GM21367 (cell line): ENCODE results near the gene KRTAP10-1.
"Not testable (repeated sequence)": the region's sequence is repeated elsewhere in the genome, so short reads cannot be mapped to it uniquely, and the experiment has no call there.

Source experiments
- ATAC-seq: cut with Tn5 transposase; IDR thresholded peaks from one replicate; pipeline ENCODE4 v1.9.1; 2021; ENCODE audit not compliant: unreplicated experiment

Gene KRTAP10-1

DNA sequence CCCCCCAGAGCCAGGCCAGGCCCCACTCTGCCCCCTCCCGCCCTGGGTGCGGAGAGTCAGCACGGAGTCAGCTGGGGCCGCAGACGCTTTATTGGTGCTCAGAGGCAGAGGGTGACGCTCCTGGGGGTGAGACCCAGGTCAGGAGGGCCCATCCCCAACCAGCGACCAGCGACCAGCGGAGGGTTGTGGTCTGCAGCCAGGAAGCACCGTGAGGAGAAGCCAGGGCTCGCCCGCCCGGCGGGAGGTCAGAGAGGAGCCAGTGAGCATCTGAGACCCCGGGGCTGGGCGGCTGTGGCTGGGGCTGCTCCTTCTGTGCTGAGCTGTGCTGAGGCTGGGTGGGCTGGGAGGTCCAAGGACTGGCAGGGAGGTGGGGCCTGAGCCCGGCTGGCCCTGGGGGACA lies 10.3 kb upstream of the KRTAP10-1 start:
- ATAC-seq = not testable (repeated sequence)

- ATAC-seq = no peak
Observed at GRCh38 chr21:44549525-44550211, 9.7 kb upstream of the KRTAP10-1 start.

DNA sequence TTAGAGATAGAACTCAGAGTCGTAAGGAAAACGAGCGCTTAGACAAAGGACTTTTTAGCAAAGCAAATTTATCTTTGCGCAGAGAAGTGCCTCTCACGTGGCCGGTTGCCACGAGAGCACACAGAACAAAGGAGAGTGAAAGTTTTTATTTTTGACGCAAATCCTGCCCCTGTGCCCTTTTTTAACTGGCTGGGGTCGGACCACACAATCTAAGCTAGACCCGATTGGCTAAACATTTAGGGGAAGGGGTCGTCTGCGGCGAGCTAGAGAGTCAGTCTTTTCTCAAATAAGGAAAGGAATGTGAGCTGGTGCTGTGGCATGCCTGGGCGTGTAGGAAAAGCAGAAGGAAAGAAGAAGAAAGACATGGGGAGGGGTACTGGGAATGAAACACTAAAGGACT lies 8.9 kb upstream of the KRTAP10-1 start:
- no peak for ATAC-seq

DNA sequence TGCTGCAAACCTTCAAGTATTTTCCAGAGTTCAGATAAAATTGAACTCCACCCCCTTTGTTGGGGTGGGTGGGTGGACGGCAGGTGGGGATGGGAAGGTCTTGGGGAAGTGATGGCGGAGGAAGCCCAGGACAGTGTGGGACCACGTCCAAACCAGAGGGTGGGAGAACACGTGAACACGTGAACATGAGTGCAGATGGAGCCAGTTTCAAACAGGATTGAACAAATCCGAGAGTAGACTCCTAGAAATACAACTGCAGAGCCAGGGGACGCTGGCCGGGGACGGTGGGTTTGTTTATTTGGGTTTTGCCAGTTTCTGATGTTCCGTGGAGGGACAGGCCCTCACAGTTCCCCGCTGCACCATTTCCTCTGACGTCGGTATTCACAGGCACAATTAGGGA lies 8.4 kb upstream of the KRTAP10-1 start:
- ATAC-seq = no peak

DNA sequence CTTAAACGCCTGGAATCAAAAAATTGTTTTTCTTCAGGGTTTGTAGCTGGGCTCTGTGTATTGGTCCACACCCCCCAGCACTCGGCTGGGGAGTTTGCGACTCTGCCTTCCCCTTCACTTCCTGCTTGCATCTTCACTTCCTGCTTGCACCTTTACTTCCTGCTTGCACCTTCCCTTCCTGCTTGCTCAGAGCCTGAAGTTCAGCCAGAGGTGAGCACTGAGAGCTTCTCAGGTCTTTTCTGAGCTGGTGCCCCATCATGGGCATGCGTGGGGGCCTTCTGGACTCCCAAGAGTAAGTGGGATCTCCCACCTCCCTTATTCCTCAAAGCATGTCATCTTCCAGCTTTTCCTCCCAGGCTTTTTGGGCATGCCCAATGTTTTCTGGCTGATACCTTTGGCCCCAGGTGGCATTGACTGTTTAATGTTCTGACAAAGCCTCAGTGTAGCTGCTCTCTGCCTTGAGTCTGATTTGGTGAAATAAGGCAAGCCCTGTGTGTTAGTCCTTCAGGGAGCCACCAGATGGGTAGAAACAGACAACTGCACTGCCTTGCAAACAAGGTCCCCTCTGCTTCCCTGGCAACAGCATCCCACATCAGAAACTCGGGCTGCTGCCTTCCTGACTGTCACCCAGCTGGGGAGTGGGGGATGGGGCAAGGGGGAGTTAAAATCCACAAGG lies 7.8 kb upstream of the KRTAP10-1 start:
- ATAC-seq = no peak

DNA sequence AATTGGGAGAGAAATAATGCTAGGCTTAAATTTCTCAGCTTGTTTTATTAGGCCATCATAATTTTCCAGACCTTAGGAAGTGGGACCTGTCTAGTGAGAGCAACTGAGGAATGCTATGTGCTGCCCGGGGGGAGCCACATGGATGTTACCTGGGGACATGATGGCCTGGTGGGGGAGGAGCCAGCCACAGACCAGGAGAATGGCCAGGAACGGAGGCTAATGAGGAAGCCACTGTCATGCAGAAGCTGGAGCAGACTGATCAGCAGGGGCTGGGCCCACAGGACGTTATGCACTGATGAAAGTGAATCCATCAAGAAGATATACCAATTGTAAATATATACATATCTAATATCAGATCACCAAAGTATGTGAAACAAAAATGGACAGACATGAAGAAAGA lies 4.6 kb upstream of the KRTAP10-1 start:
- no peak for ATAC-seq

- no peak for ATAC-seq
Observed at GRCh38 chr21:44542716-44543115, 2.7 kb upstream of the KRTAP10-1 start.

DNA sequence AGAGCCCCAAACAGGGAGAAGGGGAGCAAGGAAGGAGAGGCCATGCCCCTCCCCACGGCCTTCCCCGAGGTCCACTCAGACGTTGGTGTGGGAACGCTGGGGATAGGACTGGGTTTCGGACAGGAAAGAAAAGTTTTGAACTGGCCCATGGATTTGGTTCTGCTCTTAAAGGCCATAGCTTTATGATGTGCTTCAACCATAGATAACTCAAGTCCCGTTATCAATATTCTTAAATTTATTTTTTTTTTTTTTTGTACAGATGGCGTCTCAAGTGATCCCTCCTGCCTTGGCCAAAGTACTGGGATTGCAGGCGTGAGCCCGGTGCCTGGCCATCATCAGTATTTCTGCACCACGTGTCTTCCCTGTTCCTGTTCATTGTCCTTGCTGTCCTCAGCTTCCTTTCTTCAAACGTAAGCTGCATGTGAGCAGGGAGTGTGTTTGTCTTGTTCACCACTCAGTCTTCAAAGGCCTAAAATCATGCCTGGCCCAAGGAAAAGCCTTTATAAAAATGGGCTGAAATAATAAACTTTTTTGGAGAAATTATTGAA lies 820 bp upstream of the KRTAP10-1 start:
- no peak for ATAC-seq

GRCh38 chr21:44539046-44539445 lies 949 bp downstream of the KRTAP10-1 start:
- ATAC-seq = no peak

- no peak for ATAC-seq
Observed at GRCh38 chr21:44537930-44538911, 1.8 kb downstream of the KRTAP10-1 start.

DNA sequence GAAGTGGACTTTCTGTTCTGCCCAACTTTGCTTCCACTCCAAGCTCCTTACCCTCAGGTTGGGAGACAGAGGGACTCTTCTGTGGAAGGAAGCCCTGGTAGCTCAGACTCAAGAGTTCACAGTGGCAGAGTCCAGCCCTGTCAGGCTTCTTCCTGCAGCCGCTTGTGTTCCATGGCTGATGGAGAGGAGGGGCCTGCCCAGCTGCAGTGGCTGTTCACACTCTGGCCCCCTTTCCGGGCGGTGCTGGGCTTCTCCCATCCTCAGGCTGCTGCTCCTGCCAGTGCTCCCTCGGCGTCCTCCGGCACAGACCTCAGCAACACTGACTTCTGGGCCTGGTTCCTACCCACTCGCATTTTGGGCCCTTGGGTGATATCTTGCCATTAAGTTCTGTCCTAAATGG lies 4.0 kb downstream of the KRTAP10-1 start:
- ATAC-seq = no peak

GRCh38 chr21:44534688-44535087 lies 5.3 kb downstream of the KRTAP10-1 start:
- ATAC-seq = no peak

DNA sequence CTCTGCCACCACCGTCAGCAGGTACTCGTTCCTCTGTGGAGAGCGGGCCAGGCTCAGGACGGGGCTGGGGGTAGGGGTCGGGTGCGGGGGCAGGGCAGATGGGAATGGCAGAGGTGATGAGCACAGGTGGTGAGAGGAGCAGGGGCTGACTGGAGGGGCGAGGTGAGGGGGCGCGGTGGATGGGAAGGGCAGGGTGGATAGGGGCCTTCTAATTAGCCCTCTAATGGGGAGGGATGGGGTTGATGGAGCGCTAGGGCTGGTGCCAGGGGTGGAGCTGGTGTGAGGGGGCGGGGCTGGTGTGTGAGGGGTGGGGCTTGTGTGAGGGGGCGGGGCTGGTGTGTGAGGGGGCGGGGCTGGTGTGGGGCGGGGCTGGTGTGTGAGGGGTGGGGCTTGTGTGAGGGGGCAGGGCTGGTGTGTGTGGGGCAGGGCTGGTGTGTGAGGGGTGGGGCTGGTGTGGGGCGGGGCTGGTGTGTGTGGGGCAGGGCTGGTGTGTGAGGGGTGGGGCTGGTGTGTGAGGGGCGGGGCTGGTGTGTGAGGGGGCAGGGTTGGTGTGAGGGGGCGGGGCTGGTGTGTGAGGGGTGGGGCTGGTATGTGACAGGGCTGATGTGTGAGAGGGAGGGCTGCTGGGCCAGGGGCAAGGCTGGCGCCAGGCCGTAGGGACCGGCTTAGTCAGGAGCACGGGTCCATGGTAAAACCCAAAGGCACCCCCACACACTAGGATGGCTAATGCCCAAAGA lies 5.9 kb downstream of the KRTAP10-1 start:
- no peak for ATAC-seq

GRCh38 chr21:44533121-44533890 lies 6.7 kb downstream of the KRTAP10-1 start:
- no peak for ATAC-seq

DNA sequence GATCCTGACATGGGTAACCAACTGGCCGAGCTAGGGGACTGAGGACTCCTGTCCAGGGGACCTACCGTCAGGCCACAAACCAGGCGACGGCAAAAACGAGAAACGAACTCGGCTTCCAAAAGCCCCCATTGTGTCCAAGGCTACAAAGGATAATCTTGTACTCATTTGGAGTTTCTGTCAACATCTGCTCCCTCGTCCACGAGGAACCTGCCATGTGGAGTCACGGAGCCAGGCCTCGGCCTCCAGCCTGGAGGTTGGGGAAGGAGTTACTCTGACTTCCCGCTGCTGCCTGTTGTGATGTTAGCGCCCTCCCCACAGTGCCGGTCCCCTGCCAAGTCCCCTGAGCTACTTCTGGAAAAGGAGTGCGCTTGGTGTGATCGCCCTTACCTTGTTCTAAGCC lies 7.3 kb downstream of the KRTAP10-1 start:
- no peak for ATAC-seq

- no peak for ATAC-seq
Observed at GRCh38 chr21:44531606-44532564, 8.1 kb downstream of the KRTAP10-1 start.

GRCh38 chr21:44530903-44531605 lies 8.9 kb downstream of the KRTAP10-1 start:
- no peak for ATAC-seq

DNA sequence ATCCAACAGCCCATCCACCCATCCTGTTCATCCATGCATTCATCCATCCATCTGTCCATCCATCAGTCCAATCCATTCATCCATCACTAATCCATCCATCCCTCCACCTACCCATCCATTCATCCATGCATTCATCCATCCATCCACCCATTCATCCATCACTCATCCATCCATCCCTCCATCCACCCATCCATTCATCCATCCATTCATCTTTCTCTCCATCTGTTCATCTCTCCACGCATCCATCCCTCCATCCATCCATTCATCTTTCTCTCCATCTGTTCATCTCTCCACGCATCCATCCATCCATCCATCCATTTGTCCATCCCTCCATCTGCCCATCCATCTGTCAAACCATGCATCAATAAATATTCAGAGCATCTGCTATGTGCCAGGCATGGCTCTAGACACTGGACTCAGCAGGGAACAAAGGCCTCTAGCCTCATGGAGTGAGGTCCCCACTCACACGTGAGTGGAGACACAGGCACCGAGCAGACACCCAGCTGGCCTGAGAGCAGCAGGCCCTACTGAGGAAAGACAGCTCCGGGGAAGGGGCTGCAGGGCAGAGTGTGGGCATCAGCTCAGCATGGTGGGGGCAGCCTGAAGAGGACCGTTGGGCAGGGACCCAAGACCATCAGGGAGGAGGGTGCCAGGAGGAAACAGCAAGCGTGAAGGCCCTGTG lies 9.6 kb downstream of the KRTAP10-1 start:
- no peak for ATAC-seq
